Tongue (tissue), 2 donors: ENCODE measurements around the gene SUN5. TPM values are rescaled to one million over a fixed set of nuclear protein-coding genes. Genes with fewer than 3 reads are reported as not detected.
"Not testable (repeated sequence)": the region's sequence is repeated elsewhere in the genome, so short reads cannot be mapped to it uniquely, and the experiment has no call there.

Source experiments
- DNase-seq: peaks from one replicate; pipeline ENCODE4 v3.0.0-alpha.2; 2015
- total RNA-seq: library from RNA; depleted of rRNA; stranded (reverse); fragments of >200 nt; gene quantifications from one replicate; pipeline ENCODE4 v1.2.3, GENCODE V29; 2014

Gene SUN5
- total RNA-seq, result not detected

GRCh38 chr20:33004141-33004751 is at the start of gene SUN5:
TSS of gene SUN5 (minus strand) at chr20:33004433. CDS start at chr20:33004340, 93 bp downstream.
- no peak for DNase-seq

- no peak for DNase-seq
Measured at GRCh38 chr20:33053291-33054106, 49.3 kb upstream of the SUN5 start, which contains the start of gene BPIFB3. TSS of gene BPIFB3 (plus strand) at chr20:33053903. CDS start at chr20:33055436, 1,533 bp downstream.

- DNase-seq, result no peak
Measured at GRCh38 chr20:33051333-33051732, 47.1 kb upstream of the SUN5 start.

- DNase-seq, result no peak
Measured at GRCh38 chr20:33046412-33046811, 42.2 kb upstream of the SUN5 start.

GRCh38 chr20:33045129-33045721 is 41.0 kb upstream of the SUN5 start:
- not testable (repeated sequence) for DNase-seq

- no peak for DNase-seq
Measured at GRCh38 chr20:33043731-33044181, 39.5 kb upstream of the SUN5 start.

GRCh38 chr20:33042983-33043730 is 38.9 kb upstream of the SUN5 start:
- DNase-seq, result no peak

GRCh38 chr20:33042430-33042829 is 38.2 kb upstream of the SUN5 start:
- no peak for DNase-seq

GRCh38 chr20:33038243-33038642 is 34.0 kb upstream of the SUN5 start:
- DNase-seq, result no peak

GRCh38 chr20:33037456-33037855 is 33.2 kb upstream of the SUN5 start:
- DNase-seq, result no peak

- DNase-seq, result no peak
Measured at GRCh38 chr20:33034901-33035492, 30.8 kb upstream of the SUN5 start.

- DNase-seq, result no peak
Measured at GRCh38 chr20:33034115-33034514, 29.9 kb upstream of the SUN5 start.

GRCh38 chr20:33033381-33033780 is 29.1 kb upstream of the SUN5 start:
- no peak for DNase-seq

- no peak for DNase-seq
Measured at GRCh38 chr20:33032555-33032954, 28.3 kb upstream of the SUN5 start.

- DNase-seq, result no peak
Measured at GRCh38 chr20:33031531-33031930, 27.3 kb upstream of the SUN5 start, which contains the start of gene BPIFB6. TSS of gene BPIFB6 (plus strand) at chr20:33031648. CDS start at chr20:33031648, 0 bp downstream.

GRCh38 chr20:33030569-33030968 is 26.3 kb upstream of the SUN5 start:
- no peak for DNase-seq

- no peak for DNase-seq
Measured at GRCh38 chr20:33030076-33030475, 25.8 kb upstream of the SUN5 start.

GRCh38 chr20:33028875-33029274 is 24.6 kb upstream of the SUN5 start:
- DNase-seq, result no peak

GRCh38 chr20:33027769-33028751 is 23.8 kb upstream of the SUN5 start:
- DNase-seq, result no peak
